Measurements from ENCODE around the gene PTPRZ1. TPM values are rescaled to one million over a fixed set of nuclear protein-coding genes. Genes with fewer than 3 reads are reported as not detected.

PTPRZ1 gene
- total RNA-seq, 1 experiment from 2014 or later, result 74.2 TPM

GRCh38 chr7:122046402-122046801 lies 173.4 kb downstream of the PTPRZ1 start:
- Histone ChIP-seq H3K9ac (ENCODE audit: extremely low read depth, insufficient read length, low read length) (no peak overlapping the region), H2BK15ac (ENCODE audit: low read depth, low read length) (no peak overlapping the region), H3T11ph (ENCODE audit: low read length) (no peak overlapping the region), H4K20me1 (ENCODE audit: control insufficient read depth, insufficient read depth, insufficient read length) (no peaks in the 10 kb centered on the region), H2BK20ac (ENCODE audit: low read depth, low read length, poor library complexity, severe bottlenecking) (no peak overlapping the region), H2AK5ac (ENCODE audit: insufficient read length, low read length) (no peak overlapping the region), H3K4me1 (ENCODE audit: insufficient read depth, low read length) (no peaks in the 10 kb centered on the region), H2BK12ac (ENCODE audit: insufficient read length, low read depth, low read length) (no peak overlapping the region), H3K56ac (ENCODE audit: insufficient read length, low read depth, low read length) (no peak overlapping the region), H3K27me3 (ENCODE audit: insufficient read depth, low read length) (no peaks in the 10 kb centered on the region), H3K23ac (ENCODE audit: insufficient read length, low read depth, low read length) (no peak overlapping the region), H4K5ac (ENCODE audit: insufficient read length, low read depth, low read length) (no peak overlapping the region), H3K14ac (ENCODE audit: insufficient read depth, low read length) (no peak overlapping the region), H2BK5ac (ENCODE audit: insufficient read length, low read length) (no peak overlapping the region), H3K27ac (ENCODE audit: insufficient read length, low read depth, low read length) (no peak overlapping the region), H3K18ac (ENCODE audit: insufficient read length, low read depth, low read length) (no peak overlapping the region), H3K79me2 (ENCODE audit: insufficient read depth, low read length) (0 out of 2 replicates have a peak, but pooled peaks cover 2% of the 10 kb centered on the region), H2AFZ (ENCODE audit: low read length) (no peak overlapping the region), H4K8ac (replicated peaks; ENCODE audit: insufficient read length, low read depth, low read length) (no peak overlapping the region), H3K9me3 (ENCODE audit: control insufficient read depth, low read depth, low read length) (no peaks in the 10 kb centered on the region), H4K91ac (ENCODE audit: insufficient read length, low read depth, low read length) (no peak overlapping the region), H3K23me2 (ENCODE audit: insufficient read length, low read depth, low read length, poor library complexity, severe bottlenecking) (no peaks in the 10 kb centered on the region), H3K4ac (ENCODE audit: low read depth, low read length) (no peak overlapping the region), H2BK120ac (ENCODE audit: low read depth, low read length, poor library complexity, severe bottlenecking) (no peak overlapping the region), H3K79me1 (ENCODE audit: insufficient read depth, low read depth, low read length, poor library complexity, severe bottlenecking) (no peaks in the 10 kb centered on the region), H3K4me2 (ENCODE audit: insufficient read depth, insufficient read length, low read length) (no peak overlapping the region)
- TF ChIP-seq CTCF (conservative IDR thresholded peaks at IDR 0.05), result no peak
- no peaks in the 10 kb centered on the region for H3K9me3 Mint-ChIP-seq
- H3K4me1 Mint-ChIP-seq, result no peaks in the 10 kb centered on the region
- H3K27ac Mint-ChIP-seq, result peak overlapping the region in 1 of 3 experiments; percentile 13; a peak in 1 of 7 replicates
- peaks cover 47 to 71% (median 63%) of the 10 kb centered on the region in 3 experiments for H3K36me3 Mint-ChIP-seq (ENCODE audit: insufficient read depth in 1 of 3, low read depth in 3 of 3)
- no CpG with 5 or more reads among the region's 3 CpGs for WGBS (ENCODE audit: extremely low coverage, insufficient read length, low lambda C conversion rate)
- H3K27me3 Mint-ChIP-seq (ENCODE audit: low read depth), result no peaks in the 10 kb centered on the region
- H3K4me3 Mint-ChIP-seq, result no peak overlapping the region
- DNase-seq, result no peak
